ENCODE data around the gene NARF.
A peak's percentile ranks its signal among the peaks of the same experiment; 100 is the strongest.
"Not testable (repeated sequence)": the region's sequence is repeated elsewhere in the genome, so short reads cannot be mapped to it uniquely, and the experiment has no call there.

The NARF gene

GRCh38 chr17:82447876-82448275 is 10.7 kb upstream of the NARF start:
- DNase-seq (ENCODE audit: low read depth) = no peak

DNA sequence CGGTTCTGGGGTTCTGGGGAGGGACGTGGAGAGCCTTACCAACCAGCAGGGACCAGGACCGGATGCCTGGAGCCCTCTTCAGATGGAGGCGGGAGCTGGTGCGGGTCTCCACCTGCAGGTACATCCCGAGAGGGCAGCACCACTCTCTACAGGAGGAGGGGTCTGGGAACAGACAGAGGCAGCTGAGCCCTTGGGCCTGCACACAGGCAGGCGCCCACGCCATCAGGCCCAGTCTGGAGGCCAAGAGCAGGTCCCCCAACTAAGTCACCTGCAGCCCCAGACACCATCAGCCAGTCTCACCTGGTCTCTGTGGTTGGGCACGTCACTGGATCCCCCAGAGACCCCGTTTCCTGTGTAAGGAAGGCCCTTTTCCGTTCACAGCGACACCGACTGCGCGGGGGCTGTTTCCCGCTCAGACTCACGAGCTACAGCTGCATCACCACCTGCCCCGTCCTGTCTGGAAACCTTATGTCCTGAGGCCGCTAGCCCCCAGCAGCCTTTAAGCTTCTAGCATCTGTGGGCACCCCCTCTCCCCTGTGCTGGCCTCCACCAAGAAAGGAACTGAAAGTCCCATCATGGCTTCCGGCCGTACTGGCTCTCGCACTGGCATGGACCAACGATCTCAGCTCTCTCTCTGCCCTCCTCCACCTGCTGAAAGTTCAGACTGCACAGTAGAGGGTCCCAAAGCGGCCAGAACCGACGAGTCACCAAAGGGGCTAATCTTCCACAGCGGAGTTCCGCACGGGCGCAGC is 9.2 kb upstream of the NARF start:
- DNase-seq (ENCODE audit: low read depth) = peak; percentile 65

GRCh38 chr17:82449883-82450356 is 8.6 kb upstream of the NARF start:
- DNase-seq (ENCODE audit: low read depth) = no peak

- DNase-seq (ENCODE audit: low read depth) = peak; percentile 92
Observed at GRCh38 chr17:82450357-82451106, 8.0 kb upstream of the NARF start, which contains the start of gene CYBC1. Gene CYBC1 (minus strand): TSS chr17:82450752. CDS start chr17:82449254, 1,498 bp downstream.

- no peak for DNase-seq (ENCODE audit: low read depth)
Observed at GRCh38 chr17:82452162-82452561, 6.4 kb upstream of the NARF start.

DNA sequence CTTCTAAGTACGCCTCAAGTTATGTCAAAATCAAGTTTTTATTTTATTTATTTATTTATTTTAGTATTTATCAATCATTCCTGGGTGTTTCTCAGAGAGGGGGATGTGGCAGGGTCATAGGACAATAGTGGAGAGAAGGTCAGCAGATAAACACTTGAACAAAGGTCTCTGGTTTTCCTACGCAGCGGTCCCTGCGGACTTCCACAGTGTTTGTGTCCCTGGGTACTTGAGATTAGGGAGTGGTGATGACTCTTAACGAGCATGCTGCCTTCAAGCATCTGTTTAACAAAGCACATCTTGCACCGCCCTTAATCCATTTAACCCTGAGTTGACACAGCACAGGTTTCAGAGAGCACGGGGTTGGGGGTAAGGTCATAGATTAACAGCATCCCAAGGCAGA is 5.4 kb upstream of the NARF start:
- not testable (repeated sequence) for DNase-seq (ENCODE audit: low read depth)

- DNase-seq (ENCODE audit: low read depth) = not testable (repeated sequence)
Observed at GRCh38 chr17:82453706-82454105, 4.8 kb upstream of the NARF start.

DNA sequence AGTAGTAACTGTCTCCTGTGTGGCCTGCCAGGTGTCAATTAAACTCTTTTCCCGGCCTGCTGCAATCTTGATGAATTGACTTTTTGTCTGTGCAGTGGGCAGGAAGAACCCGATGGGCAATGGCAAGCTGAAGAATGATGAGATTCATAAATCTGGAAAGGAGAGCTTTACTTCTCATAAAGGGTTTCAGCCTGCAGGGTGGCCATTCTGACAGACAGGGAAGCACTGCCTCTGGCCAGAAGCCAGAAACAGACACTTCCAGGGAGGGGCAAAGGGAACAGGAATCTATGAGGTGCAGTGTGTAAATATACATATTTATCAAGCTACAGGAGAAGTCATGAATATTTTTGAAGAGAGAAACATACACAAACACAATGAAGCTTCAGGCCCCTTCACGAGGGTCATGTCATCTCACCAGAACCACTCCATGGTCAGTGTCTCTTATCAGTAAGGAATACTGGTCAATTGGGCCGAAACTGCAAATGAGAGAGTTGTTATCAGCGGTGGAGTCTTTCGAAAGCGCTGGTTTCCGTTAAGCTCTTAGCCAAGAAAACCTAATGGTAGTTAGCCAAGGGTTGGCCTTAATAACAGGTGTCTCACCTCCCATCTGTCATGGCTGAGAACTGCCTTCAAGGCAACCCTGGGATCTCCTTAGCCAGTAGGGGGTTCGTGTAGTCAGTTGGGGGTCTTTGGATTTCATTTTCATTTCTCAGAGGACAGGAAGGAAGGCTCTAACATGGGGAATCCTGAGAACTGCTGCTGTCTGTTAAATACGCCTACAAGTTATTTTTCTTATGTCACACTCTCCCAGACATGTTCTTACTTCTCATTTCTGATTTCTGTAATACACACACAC is 1.2 kb upstream of the NARF start:
- no peak for DNase-seq (ENCODE audit: low read depth)

GRCh38 chr17:82457929-82458178 is 687 bp upstream of the NARF start:
- no peak for DNase-seq (ENCODE audit: low read depth)

- DNase-seq (ENCODE audit: low read depth) = no peak
Observed at GRCh38 chr17:82458885-82459424, 414 bp downstream of the NARF start.

DNA sequence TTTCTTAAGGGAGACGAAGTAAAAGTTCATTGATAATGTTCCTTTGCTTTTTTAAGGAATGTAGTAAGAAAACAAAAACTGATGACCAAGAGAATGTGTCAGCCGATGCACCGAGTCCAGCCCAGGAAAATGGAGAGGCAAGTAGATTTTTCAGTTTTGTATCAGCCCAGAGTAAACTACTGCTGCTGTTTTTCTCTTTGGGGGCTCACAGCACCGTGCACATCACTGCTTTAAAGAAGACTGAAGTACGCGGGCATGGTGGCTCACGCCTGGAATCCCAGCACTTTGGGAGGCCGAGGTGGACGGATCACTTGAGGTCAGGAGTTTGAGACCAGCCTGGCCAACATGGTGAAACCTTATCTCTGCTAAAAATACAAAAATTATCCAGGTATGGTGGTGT is 1.4 kb downstream of the NARF start:
- DNase-seq (ENCODE audit: low read depth) = not testable (repeated sequence)

DNA sequence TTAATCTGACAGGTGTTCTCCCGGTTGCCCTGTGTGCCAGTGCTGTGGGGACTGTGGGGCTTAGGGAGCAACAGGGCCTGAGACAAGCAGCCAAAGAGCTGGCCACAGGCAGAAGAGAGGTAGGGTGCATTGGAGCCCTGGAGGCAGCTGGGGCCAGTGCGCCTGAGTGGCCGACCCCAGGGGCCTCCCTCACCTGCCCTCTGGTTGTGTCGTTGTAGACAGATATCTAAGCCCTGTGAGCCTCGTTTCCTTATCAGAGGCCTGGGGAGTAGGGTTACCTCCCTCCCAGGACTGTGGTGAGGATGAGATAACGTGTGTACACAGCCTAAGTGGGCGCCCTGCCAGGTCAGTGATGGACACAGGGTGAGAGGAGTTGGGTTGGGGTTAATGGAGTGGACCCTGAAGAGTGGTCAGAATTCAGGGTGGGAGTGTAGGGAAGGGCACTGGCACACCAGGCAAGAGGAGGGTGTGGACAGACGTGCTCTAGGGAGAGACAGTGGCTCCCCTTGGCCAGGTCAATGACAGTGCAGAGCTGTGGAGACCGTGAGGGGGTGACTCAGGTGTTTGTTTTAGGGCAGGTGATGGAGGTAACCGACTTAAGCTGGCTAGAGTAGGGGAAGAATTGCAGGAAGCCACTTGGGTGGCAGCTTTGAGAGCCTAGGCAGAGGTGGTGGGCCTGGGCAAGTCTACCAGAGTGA is 3.4 kb downstream of the NARF start:
- no peak for DNase-seq (ENCODE audit: low read depth)

GRCh38 chr17:82463391-82463790 is 4.8 kb downstream of the NARF start:
- DNase-seq (ENCODE audit: low read depth) = no peak

DNA sequence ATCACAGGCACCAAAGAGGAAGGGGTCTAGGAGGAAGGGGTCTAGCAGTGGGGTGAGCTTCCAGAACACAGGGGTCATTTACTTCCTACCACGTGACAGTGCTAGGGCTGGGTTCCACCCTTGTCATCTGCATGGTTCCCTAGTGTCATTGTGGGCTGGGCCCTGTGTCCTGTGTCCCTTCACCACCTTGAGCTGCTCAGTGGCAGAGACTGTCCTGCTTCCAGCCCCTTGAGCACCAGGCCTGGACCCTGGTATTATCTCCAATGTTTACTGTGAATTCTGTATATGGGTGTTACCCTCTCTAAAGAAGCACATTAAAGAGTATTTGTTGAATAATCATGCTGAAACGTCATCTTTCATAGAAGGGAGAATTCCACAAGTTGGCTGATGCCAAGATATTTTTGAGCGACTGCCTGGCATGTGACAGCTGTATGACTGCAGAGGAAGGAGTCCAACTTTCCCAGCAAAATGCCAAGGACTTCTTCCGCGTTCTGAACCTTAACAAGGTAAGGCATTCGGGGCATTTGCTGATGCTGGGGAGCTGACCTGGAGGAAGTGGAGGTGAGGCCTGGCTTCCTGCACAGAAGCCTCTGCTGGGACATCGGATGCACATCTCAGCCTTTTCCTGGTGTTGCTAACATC is 5.5 kb downstream of the NARF start:
- no peak for DNase-seq (ENCODE audit: low read depth)

DNA sequence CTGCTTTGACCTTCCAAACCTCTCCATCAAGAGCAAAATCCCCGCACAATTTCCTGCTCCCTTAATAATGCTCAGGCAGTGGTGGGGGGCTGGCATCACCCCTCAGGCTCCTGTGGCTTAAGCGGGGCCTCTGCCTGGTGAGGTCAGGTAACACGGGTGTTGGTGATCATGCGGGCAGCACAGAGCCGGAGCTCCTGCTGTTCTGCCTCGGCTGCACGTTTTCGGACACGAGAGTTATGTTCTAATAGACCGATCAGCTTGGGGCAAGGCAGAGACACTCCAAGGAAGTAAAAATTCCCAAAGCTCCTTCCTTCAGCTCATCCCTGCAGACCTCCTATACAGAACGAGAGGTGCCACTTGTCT is 6.0 kb downstream of the NARF start:
- DNase-seq (ENCODE audit: low read depth) = no peak

DNA sequence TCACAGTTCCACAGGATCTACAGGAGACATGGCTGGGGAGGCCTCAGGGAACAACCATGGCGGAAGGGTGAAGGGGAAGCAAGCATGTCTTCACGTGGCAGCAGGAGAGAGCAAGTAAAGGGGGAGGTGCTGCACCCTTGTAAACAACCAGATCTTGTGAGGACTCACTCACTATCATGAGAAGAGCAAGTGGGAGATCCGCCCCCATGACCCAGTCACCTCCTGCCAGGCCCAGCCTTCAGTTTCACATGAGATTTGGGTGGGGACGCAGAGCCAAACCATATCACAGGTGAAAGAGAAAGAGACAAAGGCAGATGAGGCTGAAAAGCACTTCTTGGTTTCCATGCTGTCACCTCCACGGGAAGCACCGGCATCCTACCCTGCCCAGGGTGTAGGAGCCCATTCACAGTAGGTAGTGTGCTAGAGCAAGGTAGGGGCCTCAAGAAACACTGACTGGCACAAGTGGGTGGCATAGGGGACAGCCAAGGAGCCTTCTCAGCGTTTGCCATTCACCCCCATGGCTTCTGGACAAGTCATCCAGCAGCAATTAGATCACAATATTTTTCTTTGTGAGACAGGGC is 6.6 kb downstream of the NARF start:
- no peak for DNase-seq (ENCODE audit: low read depth)

- no peak for DNase-seq (ENCODE audit: low read depth)
Observed at GRCh38 chr17:82468692-82469091, 10.2 kb downstream of the NARF start.

GRCh38 chr17:82470065-82470464 is 11.5 kb downstream of the NARF start:
- DNase-seq (ENCODE audit: low read depth) = no peak

DNA sequence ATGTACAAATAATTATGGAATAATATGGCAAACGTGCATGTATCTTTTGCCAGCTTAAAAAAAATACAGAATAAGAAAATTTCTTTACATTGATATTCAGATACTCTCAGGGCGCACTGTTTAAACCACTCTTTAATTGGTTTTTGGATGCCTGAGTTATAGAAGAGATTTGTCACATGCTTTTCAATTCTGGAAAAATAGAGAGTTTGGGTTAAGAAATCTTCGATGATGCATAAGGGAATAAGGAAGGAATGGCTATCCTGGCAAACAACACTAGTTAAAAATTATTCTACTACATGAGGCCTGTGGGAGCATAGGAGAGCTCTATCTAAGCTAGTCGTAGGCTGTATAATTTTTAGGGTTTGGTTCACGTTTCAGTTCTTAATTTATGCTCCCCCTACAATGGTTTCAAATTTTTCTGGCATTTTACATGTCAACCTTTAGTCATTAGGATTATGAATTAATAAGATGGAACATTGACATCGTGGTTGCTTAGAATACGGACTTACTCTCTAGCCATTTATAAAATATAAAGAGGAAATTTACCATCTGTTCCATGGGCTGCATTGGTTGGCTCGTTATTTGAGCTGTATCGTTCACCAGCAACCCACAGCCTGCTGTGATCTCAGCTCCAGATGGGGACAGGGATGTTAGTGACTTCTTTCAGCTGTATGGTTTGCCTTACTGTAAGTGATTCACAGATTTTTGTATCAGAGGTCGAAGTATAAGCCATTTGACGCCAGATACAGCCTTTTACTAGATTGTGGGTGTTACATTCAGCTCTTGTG is 15.9 kb downstream of the NARF start:
- DNase-seq (ENCODE audit: low read depth) = no peak

GRCh38 chr17:82475458-82475857 is 16.9 kb downstream of the NARF start:
- no peak for DNase-seq (ENCODE audit: low read depth)
